Right lobe of liver (tissue), 6 donors: ENCODE results near the gene INTS3. TPM values are rescaled to one million over a fixed set of nuclear protein-coding genes. Genes with fewer than 3 reads are reported as not detected.
"Not testable (repeated sequence)": the region's sequence is repeated elsewhere in the genome, so short reads cannot be mapped to it uniquely, and the experiment has no call there.

Experiments
- ATAC-seq, 4 donors: fragments of 200-7000 bp; cut with Tn5 transposase; one replicate each; pipeline ENCODE4 v1.9.1; 2020; ENCODE audit warnings: mild to moderate bottlenecking in 4 of 4, moderate library complexity in 4 of 4
- DNase-seq, 3 donors: peaks; one replicate each; pipeline ENCODE4 v3.0.0-alpha.2; 2020
- H3K27ac ChIP-seq, 3 donors: fragments of 200-600 bp; one replicate each; pipeline ENCODE4 v1.8.0; 2022
- H3K27me3 ChIP-seq, 2 donors: fragments of 200-600 bp; one replicate each; pipeline ENCODE4 v1.8.0; 2022
- H3K36me3 ChIP-seq, 4 donors: fragments of 200-600 bp; sonication (generic) in 1 of 4; one replicate each; pipeline versions ENCODE4 v1.5.1 to v1.8.0; 2017 to 2022; ENCODE audit warnings: control low read depth in 1 of 4
- H3K4me1 ChIP-seq, 4 donors: fragments of 200-600 bp; sonication (generic) in 1 of 4; one replicate each; pipeline versions ENCODE4 v1.5.1 to v1.8.0; 2017 to 2022; ENCODE audit warnings: control low read depth in 1 of 4
- H3K4me3 ChIP-seq, 3 donors: fragments of 200-600 bp; one replicate each; pipeline ENCODE4 v1.8.0; 2022
- H3K9me3 ChIP-seq, 4 donors: fragments of 200-600 bp; sonication (generic) in 1 of 4; one replicate each; pipeline versions ENCODE4 v1.5.1 to v1.8.0; 2017 to 2022; ENCODE audit warnings: control low read depth in 1 of 4
- CTCF ChIP-seq, 4 donors: fragments of 200-600 bp in 3 of 4; fragments of 450-650 bp in 1 of 4; IDR thresholded peaks; one replicate each; pipeline versions ENCODE4 v1.5.1 to v1.8.0; 2016 to 2022; ENCODE audit warnings: antibody characterized with exemption in 4 of 4, mild to moderate bottlenecking in 2 of 4
- POLR2A ChIP-seq: fragments of 450-650 bp; IDR thresholded peaks from one replicate; pipeline ENCODE4 v1.6.1; 2017; ENCODE audit warnings: antibody characterized with exemption, mild to moderate bottlenecking
- WGBS: methylation state at CpG from one replicate; pipeline ENCODE4 v1.1.6; 2018; ENCODE audit warnings: low coverage, low lambda C conversion rate; ENCODE audit not compliant: insufficient coverage; ENCODE audit errors: missing lambda C conversion rate; 5-methylcytosine and 5-hydroxymethylcytosine counted together
- intact Hi-C, 2 donors: fragments of 100-400 bp; cut with DNase I; formaldehyde crosslinking; loops; one replicate each; pipeline versions ENCODE4 v1.11.2 to v1.14.1; 2022
- total RNA-seq, 6 experiments: library from RNA; depleted of rRNA in 2 of 6; stranded (reverse); fragments of >200 nt in 2 of 6; fragmentation: NEBNext Ultra II Directional in 3 of 6; extraction: Animal tissue kit (Norgen Biotek cat#: 25700) in 3 of 6; gene quantifications; one replicate each; pipeline versions ENCODE4 v1.1.0 to v1.2.4, GENCODE V29; 2016 to 2023
- donor health status: DM: no; HTN: yes; CAD: no.
- donor health status: DM: no; HTN: no; CAD: no.
- donor health status: DM: no; HTN: no; CAD: no.
- donor health status: DM: no; HTN: yes; CAD: no.
- donor health status: DM: no; HTN: yes; CAD: no.

The INTS3 gene
- total RNA-seq, 6 experiments from 2014 or later = 16.5 to 29.1 (median 22.6) TPM

DNA sequence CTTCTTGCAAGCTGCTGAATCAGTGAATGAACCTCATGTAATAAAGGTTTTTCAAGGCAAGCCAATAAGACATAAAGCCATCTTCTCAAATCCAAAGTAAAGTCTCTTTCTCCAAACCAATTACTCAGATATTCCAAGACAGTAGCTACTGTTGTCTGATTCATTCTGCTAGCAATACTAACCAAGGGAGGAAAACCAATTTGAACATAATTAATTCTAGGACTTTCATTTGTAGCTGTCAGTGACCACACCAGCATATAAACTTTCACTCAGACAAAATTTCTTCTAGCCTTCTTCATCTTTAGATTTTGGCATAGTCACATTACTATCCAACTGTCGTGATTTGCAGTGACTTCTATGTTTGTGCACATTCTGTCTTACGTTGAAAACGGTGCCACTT, 10.5 kb upstream of the INTS3 start:
- intact Hi-C loops = no loop called here
- H3K4me1 ChIP-seq = no peaks in the 10 kb centered on the region
- H3K4me3 ChIP-seq = no peak overlapping the region
- DNase-seq (no peak), ATAC-seq (no peak)
- no peaks in the 10 kb centered on the region for H3K9me3 ChIP-seq
- WGBS = 69% methylated on average over 3 of the region's 3 CpGs
- H3K27ac ChIP-seq = no peak overlapping the region
- H3K36me3 ChIP-seq = no peaks in the 10 kb centered on the region
- H3K27me3 ChIP-seq = no peaks in the 10 kb centered on the region
- no peak for TF ChIP-seq POLR2A
- no peak for TF ChIP-seq CTCF (IDR thresholded peaks at IDR 0.05)

DNA sequence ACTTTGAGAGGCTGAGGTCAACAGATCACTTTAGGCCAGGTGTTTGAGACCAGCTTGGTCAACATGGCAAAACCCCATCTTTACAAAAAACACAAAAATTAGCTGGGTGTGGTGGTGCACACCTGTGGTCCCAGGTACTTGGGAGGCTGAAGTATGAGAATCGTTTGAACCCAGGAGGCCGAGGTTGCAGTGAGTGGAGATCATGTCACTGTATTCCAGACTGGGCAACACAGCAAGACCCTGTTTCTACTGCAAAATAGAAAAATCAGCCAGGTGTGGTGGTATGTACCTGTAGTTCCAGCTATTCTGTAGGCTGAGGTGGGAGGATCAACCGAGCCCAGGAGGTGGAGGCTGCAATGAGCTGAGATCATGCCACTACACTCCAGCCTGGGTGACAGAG, 4.2 kb upstream of the INTS3 start:
- no peak overlapping the region for H3K4me3 ChIP-seq
- WGBS = 76% methylated on average over 3 of the region's 3 CpGs
- TF ChIP-seq POLR2A = no peak
- TF ChIP-seq CTCF (IDR thresholded peaks at IDR 0.05) = no peak
- H3K4me1 ChIP-seq = no peaks in the 10 kb centered on the region
- ATAC-seq (no peak), DNase-seq (no peak)
- H3K36me3 ChIP-seq = no peaks in the 10 kb centered on the region
- no peaks in the 10 kb centered on the region for H3K27me3 ChIP-seq
- no peaks in the 10 kb centered on the region for H3K9me3 ChIP-seq
- H3K27ac ChIP-seq = no peak overlapping the region
- intact Hi-C loops = no loop called here

DNA sequence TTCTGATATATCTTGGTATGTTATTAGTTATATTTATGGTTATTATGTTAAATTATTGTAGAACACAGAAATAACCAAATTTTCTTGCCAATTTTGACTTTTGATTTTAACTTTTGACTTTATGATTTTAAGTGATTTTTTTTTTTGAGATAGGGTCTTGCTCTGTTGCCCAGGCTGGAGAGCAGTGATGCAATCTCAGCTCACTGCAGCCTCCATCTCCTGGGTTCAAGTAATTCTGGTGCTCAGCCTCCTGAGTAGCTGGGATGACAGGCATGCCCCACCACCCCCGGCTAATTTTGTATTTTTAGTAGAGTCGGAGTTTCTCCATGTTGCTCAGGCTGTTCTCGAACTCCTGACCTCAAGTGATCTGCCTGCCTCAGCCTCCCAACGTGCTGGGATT, 3.2 kb upstream of the INTS3 start:
- WGBS = 78% methylated on average over 1 of the region's 4 CpGs
- ATAC-seq, H3K4me1 ChIP-seq, intact Hi-C loops, H3K36me3 ChIP-seq, H3K4me3 ChIP-seq, H3K9me3 ChIP-seq, DNase-seq, H3K27me3 ChIP-seq, H3K27ac ChIP-seq: not testable (repeated sequence)

- intact Hi-C loops = no loop called here
- Histone ChIP-seq H3K9me3 (no peaks in the 10 kb centered on the region), H3K27ac (peak overlapping the region; percentile 93 to 98 (median 95)), H3K36me3 (no peaks in the 10 kb centered on the region), H3K4me3 (peak overlapping the region; percentile 75 to 87 (median 80)), H3K27me3 (no peaks in the 10 kb centered on the region), H3K4me1 (peaks cover 0 to 17% (median 2%) of the 10 kb centered on the region in 4 donors)
- DNase-seq (peak; percentile 41 to 62 (median 50)), ATAC-seq (peak in 3 of 4 donors; percentile 6 to 22 (median 20))
- 0% methylated on average over 18 of the region's 19 CpGs for WGBS
- no peak for TF ChIP-seq POLR2A
- no peak for TF ChIP-seq CTCF (IDR thresholded peaks at IDR 0.05)
Measured at GRCh38 chr1:153728305-153729066, 636 bp downstream of the INTS3 start.

- 59% methylated on average over 5 of the region's 5 CpGs for WGBS
- Histone ChIP-seq H3K36me3 (no peaks in the 10 kb centered on the region), H3K27me3 (no peaks in the 10 kb centered on the region), H3K4me3 (no peak overlapping the region), H3K9me3 (no peaks in the 10 kb centered on the region), H3K4me1 (peaks cover 0 to 28% (median 5%) of the 10 kb centered on the region in 4 donors), H3K27ac (no peak overlapping the region)
- DNase-seq (no peak), ATAC-seq (no peak)
- no peak for TF ChIP-seq POLR2A
- TF ChIP-seq CTCF (IDR thresholded peaks at IDR 0.05) = no peak
- intact Hi-C loops = no loop called here
Measured at GRCh38 chr1:153730468-153730988, 2.7 kb downstream of the INTS3 start.
